Measurements from ENCODE around the gene TINCR. TPM values are rescaled to one million over a fixed set of nuclear protein-coding genes. Genes with fewer than 3 reads are reported as not detected.

The TINCR gene
- polyA plus RNA-seq, 2 of the 4 experiments (the other 2 are of a cell fraction) = 1.2 to 1.8 TPM

- no peak for TF ChIP-seq EP300 (IDR thresholded peaks at IDR 0.05)
- no peak for TF ChIP-seq HOXB13 (CRISPR knock-in tag; IDR thresholded peaks at IDR 0.05; ENCODE audit: low read depth)
- TF ChIP-seq RCOR1 (IDR thresholded peaks at IDR 0.05; ENCODE audit: low read depth, low read length) = no peak
Observed at GRCh38 chr19:5588441-5588840, 20.7 kb upstream of the TINCR start (continued).

- 89% methylated on average over 6 of the region's 23 CpGs for WGBS (ENCODE audit: missing lambda C conversion rate)
Observed at GRCh38 chr19:5587661-5588060, 19.9 kb upstream of the TINCR start.

GRCh38 chr19:5587071-5587455 is 19.3 kb upstream of the TINCR start:
- no peak for TF ChIP-seq HOXB5 (CRISPR knock-in tag; IDR thresholded peaks at IDR 0.05)
- TF ChIP-seq KDM5A (IDR thresholded peaks at IDR 0.05) = no peak
- no peak for TF ChIP-seq EHF (CRISPR knock-in tag; IDR thresholded peaks at IDR 0.05)
- TF ChIP-seq FOXS1 (CRISPR knock-in tag; IDR thresholded peaks at IDR 0.05) = no peak
- no peak for TF ChIP-seq E2F6 (IDR thresholded peaks at IDR 0.05; ENCODE audit: borderline replicate concordance, low read depth)
- no peak for TF ChIP-seq MYC (IDR thresholded peaks at IDR 0.05; ENCODE audit: borderline replicate concordance, low read length)
- TF ChIP-seq EHMT2 (IDR thresholded peaks at IDR 0.05; ENCODE audit: low read depth) = no peak
- TF ChIP-seq BCL3 (IDR thresholded peaks at IDR 0.05) = no peak
- POLR2A ChIA-PET = no interaction called here
- FAIRE-seq = no peak

More at GRCh38 chr19:5587661-5588060, 19.9 kb upstream of the TINCR start:
- no peaks in the 10 kb centered on the region for H3K4me1 ChIP-seq
- no peak overlapping the region for H3K4me3 ChIP-seq
- no peak for TF ChIP-seq FOXS1 (CRISPR knock-in tag; IDR thresholded peaks at IDR 0.05)
- no peak for TF ChIP-seq ELK1 (IDR thresholded peaks at IDR 0.05; ENCODE audit: low read depth, low read length)
- no peak for TF ChIP-seq HOXA7 (CRISPR knock-in tag; IDR thresholded peaks at IDR 0.05)
- TF ChIP-seq ZSCAN20 (CRISPR knock-in tag; IDR thresholded peaks at IDR 0.05) = no peak
- no peak for TF ChIP-seq FOSL2 (IDR thresholded peaks at IDR 0.05)
- TF ChIP-seq FOSL2 (CRISPR knock-in tag; IDR thresholded peaks at IDR 0.05) = no peak
- no peak for TF ChIP-seq MAZ (IDR thresholded peaks at IDR 0.05; ENCODE audit: borderline replicate concordance, low read depth, low read length)
- TF ChIP-seq FOSB (CRISPR knock-in tag; IDR thresholded peaks at IDR 0.05) = no peak
- no peak for TF ChIP-seq USF2 (IDR thresholded peaks at IDR 0.05)
- no peak for TF ChIP-seq RCOR1 (IDR thresholded peaks at IDR 0.05; ENCODE audit: low read depth, low read length)
- TF ChIP-seq ZFP36 (IDR thresholded peaks at IDR 0.05; ENCODE audit: borderline replicate concordance, partially characterized antibody) = no peak
- no peak for TF ChIP-seq MAX (IDR thresholded peaks at IDR 0.05)
- TF ChIP-seq EHF (CRISPR knock-in tag; IDR thresholded peaks at IDR 0.05) = no peak
- no peak for TF ChIP-seq ESRRA (IDR thresholded peaks at IDR 0.05; ENCODE audit: borderline replicate concordance, low read length)
- TF ChIP-seq TP53 (CRISPR knock-in tag; IDR thresholded peaks at IDR 0.05) = no peak
- no peak for TF ChIP-seq HES2 (IDR thresholded peaks at IDR 0.05)
- TF ChIP-seq MYC (IDR thresholded peaks at IDR 0.05; ENCODE audit: borderline replicate concordance, low read length) = no peak
- TF ChIP-seq POLR2A (IDR thresholded peaks at IDR 0.05; ENCODE audit: low read length) = no peak
- TF ChIP-seq SMC3 (IDR thresholded peaks at IDR 0.05) = no peak
- no peak for TF ChIP-seq ATOH8 (CRISPR knock-in tag; IDR thresholded peaks at IDR 0.05; ENCODE audit: low read depth)
- no peak for FAIRE-seq
- H3K9me3 ChIP-seq = no peaks in the 10 kb centered on the region
- H3K4me2 ChIP-seq = no peak overlapping the region
- no peak for DNase-seq (ENCODE audit: low read depth in 1 of 2, low spot score in 1 of 2)
- ATAC-seq = no peak
- POLR2A ChIA-PET = no interaction called here
- H3K27ac ChIP-seq = no peak overlapping the region
- CTCF ChIA-PET = interaction anchor here (1.1 kb wide), 1 partner anchor 32 kb away, joined by 3 read pairs; no protein-coding TSS in a partner anchor

More at GRCh38 chr19:5587071-5587455, 19.3 kb upstream of the TINCR start:
- WGBS (ENCODE audit: missing lambda C conversion rate) = 97% methylated on average over 16 of the region's 16 CpGs
- ATAC-seq (no peak), DNase-seq (ENCODE audit: low read depth in 1 of 2, low spot score in 1 of 2) (no peak)
- H3K9me3 ChIP-seq = no peaks in the 10 kb centered on the region
- H3K4me1 ChIP-seq = no peaks in the 10 kb centered on the region
- H3K4me2 ChIP-seq = no peak overlapping the region
- H3K27ac ChIP-seq = no peak overlapping the region
- CTCF ChIA-PET = interaction anchor here (0.6 to 1.1 kb wide), 2 partner anchors 32 to 1754 kb away, joined by 3 read pairs; no protein-coding TSS in a partner anchor
- no peak overlapping the region for H3K4me3 ChIP-seq
